ENCODE data around the gene COIL.

DNA sequence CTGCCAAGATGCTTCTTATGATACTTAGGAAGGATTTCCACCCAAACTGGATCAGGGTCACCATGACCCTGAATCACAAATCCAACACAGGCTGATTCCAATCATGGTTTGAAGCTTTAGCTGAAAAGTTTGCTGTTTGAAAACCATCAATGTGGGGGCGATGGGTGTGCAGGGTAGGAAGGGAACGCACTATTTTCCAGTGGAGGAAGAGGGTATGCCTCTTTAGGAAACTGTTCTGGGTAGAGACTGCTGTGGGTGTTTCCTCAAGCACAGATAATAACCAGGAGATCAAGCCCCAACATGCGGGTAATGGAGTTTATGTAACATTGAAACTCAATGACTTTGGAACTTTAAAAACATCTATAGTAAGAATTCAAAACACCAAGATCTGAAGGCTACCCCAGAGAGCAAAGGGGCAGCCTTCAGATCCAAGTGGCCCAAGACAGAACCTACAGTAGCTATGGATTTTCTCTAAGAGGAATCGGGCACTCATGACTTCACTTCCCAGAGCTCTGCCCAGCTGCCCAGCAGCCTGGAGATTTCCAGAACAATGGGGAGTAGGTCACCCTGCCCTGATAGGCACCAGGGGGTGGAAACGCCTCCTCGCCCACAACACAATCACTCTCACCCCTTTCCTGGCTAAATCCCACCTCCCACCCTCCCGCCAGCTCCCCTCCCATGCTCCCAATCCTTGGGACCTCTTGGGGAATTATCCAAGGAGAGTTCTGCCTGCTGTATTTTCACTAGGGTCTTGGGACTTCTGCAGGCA, 69.8 kb downstream of the COIL start:
- TF ChIP-seq POLR2AphosphoS5 (IDR thresholded peaks at IDR 0.05), result no peak
- TF ChIP-seq, protein P1, sequence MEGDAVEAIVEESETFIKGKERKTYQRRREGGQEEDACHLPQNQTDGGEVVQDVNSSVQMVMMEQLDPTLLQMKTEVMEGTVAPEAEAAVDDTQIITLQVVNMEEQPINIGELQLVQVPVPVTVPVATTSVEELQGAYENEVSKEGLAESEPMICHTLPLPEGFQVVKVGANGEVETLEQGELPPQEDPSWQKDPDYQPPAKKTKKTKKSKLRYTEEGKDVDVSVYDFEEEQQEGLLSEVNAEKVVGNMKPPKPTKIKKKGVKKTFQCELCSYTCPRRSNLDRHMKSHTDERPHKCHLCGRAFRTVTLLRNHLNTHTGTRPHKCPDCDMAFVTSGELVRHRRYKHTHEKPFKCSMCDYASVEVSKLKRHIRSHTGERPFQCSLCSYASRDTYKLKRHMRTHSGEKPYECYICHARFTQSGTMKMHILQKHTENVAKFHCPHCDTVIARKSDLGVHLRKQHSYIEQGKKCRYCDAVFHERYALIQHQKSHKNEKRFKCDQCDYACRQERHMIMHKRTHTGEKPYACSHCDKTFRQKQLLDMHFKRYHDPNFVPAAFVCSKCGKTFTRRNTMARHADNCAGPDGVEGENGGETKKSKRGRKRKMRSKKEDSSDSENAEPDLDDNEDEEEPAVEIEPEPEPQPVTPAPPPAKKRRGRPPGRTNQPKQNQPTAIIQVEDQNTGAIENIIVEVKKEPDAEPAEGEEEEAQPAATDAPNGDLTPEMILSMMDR (IDR thresholded peaks at IDR 0.05), result no peak
